Keratinocyte (primary cell): Measurements from ENCODE around the gene PFDN5.

Source experiments
- EZH2 ChIP-seq: IDR thresholded peaks from one replicate; pipeline ENCODE4 v1.6.1; 2012; ENCODE audit warnings: inconsistent platforms, mild to moderate bottlenecking, low read length, moderate library complexity
- TF ChIP-seq, protein P1 (sequence below), 3 experiments: IDR thresholded peaks in 1 of 3; conservative IDR thresholded peaks in 1 of 3; optimal IDR thresholded peaks in 1 of 3; 2 replicates in 2 of 3; 3 replicates in 1 of 3; pipeline versions ENCODE3 to v1.5.1; 2011; ENCODE audit warnings: low read length in 3 of 3, mild to moderate bottlenecking in 3 of 3, moderate library complexity in 2 of 3, control low read depth in 1 of 3, inconsistent platforms in 1 of 3; ENCODE audit not compliant: insufficient read depth in 2 of 3; ENCODE audit errors: extremely low read depth in 1 of 3

DNA sequence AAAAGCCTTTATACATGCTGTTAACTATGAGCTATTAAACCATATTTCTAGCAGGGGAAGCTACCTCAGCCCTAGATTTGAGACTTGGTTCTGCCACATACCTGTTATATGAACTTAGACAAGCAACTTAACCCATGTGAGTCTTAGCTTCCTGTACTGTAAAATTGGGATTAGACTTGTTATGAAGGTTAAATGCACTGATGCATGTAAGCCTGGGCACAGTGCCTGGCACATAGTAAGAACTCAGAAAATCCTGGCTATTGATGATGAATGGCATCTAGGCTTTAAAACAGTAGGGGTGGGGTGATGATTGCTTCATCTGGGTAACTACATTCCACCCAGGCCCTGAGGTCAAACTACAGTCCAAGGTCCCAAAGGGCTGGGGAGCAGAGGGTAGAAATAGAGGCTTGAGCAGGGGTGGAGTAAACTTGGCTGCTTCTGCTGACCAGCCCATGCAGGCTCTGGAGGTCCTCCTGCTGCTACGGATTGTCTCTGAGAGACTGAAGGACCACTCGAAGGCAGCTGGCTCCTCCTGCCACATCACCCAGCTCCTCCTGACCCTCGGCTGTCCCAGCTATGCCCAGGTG is 16.0 kb upstream of the PFDN5 start:
- TF ChIP-seq, protein P1, sequence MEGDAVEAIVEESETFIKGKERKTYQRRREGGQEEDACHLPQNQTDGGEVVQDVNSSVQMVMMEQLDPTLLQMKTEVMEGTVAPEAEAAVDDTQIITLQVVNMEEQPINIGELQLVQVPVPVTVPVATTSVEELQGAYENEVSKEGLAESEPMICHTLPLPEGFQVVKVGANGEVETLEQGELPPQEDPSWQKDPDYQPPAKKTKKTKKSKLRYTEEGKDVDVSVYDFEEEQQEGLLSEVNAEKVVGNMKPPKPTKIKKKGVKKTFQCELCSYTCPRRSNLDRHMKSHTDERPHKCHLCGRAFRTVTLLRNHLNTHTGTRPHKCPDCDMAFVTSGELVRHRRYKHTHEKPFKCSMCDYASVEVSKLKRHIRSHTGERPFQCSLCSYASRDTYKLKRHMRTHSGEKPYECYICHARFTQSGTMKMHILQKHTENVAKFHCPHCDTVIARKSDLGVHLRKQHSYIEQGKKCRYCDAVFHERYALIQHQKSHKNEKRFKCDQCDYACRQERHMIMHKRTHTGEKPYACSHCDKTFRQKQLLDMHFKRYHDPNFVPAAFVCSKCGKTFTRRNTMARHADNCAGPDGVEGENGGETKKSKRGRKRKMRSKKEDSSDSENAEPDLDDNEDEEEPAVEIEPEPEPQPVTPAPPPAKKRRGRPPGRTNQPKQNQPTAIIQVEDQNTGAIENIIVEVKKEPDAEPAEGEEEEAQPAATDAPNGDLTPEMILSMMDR (optimal IDR thresholded peaks at IDR 0.05 in 1 of 3, IDR thresholded peaks at IDR 0.05 in 1 of 3, conservative IDR thresholded peaks at IDR 0.05 in 1 of 3; ENCODE audit: extremely low read depth in 1 of 3, insufficient read depth in 2 of 3, low read length in 3 of 3): no peak
- no peak for TF ChIP-seq EZH2
